ENCODE results near the gene NUDCD3.

DNA sequence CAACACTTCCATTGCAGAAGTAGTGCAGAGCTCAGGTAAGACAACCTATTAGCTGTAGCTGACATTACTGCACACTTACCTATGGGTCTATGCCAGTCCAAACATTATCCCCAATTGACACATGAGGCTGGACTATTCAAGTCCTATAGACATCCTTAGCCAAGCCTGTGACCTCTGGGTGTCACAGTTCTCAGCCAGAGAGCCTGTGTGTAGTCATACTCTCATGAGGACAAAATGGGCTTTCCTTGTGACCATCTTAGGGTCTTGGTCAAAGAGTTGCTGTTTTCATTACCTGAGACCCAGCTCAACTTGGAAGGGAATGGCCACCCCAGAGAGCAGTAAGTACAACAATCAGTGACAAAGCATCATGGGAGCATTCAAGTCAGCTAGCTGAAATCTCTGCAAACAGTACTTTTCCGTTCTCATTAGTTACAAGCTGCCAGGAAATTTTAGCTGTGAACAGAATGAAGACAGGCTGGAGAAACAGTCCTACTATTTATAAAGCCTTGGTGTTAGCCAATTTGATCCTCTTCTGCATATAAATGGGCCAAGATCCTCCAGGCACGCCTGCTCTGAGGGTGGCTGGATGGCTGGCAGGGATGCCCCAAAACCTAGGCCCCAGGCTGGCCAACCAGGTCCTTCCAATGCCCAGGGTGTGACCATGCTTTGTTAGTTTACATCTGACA lies 44.3 kb downstream of the NUDCD3 start:
- TF ChIP-seq, protein P1, sequence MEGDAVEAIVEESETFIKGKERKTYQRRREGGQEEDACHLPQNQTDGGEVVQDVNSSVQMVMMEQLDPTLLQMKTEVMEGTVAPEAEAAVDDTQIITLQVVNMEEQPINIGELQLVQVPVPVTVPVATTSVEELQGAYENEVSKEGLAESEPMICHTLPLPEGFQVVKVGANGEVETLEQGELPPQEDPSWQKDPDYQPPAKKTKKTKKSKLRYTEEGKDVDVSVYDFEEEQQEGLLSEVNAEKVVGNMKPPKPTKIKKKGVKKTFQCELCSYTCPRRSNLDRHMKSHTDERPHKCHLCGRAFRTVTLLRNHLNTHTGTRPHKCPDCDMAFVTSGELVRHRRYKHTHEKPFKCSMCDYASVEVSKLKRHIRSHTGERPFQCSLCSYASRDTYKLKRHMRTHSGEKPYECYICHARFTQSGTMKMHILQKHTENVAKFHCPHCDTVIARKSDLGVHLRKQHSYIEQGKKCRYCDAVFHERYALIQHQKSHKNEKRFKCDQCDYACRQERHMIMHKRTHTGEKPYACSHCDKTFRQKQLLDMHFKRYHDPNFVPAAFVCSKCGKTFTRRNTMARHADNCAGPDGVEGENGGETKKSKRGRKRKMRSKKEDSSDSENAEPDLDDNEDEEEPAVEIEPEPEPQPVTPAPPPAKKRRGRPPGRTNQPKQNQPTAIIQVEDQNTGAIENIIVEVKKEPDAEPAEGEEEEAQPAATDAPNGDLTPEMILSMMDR (IDR thresholded peaks at IDR 0.05; ENCODE audit: insufficient read depth, low read length, poor library complexity, severe bottlenecking) = no peak
- no peak for TF ChIP-seq EZH2phosphoT487 (conservative IDR thresholded peaks at IDR 0.05; ENCODE audit: low read length)

Measured in SU-DHL-6 (cell line).